ENCODE measurements around the gene NPFF.

NPFF gene

DNA sequence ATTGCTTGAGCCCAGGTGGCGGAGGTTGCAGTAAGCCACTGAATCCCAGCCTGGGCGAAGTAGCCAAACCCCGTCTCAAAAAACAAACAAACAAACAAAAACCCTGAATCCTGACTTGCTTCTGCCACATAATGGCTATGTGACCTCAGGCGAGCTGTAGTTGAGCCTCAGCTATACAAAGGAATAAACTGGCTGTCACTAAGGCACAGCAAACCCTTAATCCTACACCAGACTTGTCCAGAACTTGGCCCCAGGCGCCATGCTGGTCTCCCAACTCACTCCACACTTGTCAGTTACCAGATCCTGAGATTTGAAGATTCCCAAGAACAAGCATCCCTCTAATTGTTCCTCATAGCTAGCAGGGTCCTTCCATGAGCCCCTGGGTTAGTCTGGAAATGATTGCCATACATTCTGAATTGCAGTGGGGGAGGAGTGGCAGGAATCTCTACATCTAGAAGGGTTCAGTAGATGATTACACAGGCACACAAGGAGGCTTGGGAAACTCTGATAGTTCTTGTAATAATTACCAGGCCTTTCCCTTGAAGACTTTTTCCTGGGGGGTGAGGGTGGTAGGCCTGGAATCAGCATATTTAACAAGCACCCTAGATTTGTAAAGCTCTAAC, 17.9 kb downstream of the NPFF start:
- H4K20me1 ChIP-seq (ENCODE audit: insufficient read depth): no peaks in the 10 kb centered on the region
- H3K4me1 ChIP-seq (ENCODE audit: low read depth, poor library complexity, severe bottlenecking): peaks cover 28% of the 10 kb centered on the region
- no peak overlapping the region for H3K4me3 ChIP-seq (IDR thresholded peaks at IDR 0.05; ENCODE audit: insufficient read depth, low read depth, low read length)
- H3K36me3 ChIP-seq (ENCODE audit: insufficient read depth): 0 out of 2 replicates have a peak, but pooled peaks cover 3% of the 10 kb centered on the region
- no peak overlapping the region for H3K9ac ChIP-seq
- no peak overlapping the region for H2AFZ ChIP-seq (ENCODE audit: low read depth)
- no peaks in the 10 kb centered on the region for H3K27me3 ChIP-seq (ENCODE audit: insufficient read depth, low read depth)
- no peak for TF ChIP-seq CTCF (conservative IDR thresholded peaks at IDR 0.05; ENCODE audit: low read depth, low read length)
- no peak overlapping the region for H3K4me2 ChIP-seq
- H3K79me2 ChIP-seq (ENCODE audit: insufficient read depth, low read depth): no peaks in the 10 kb centered on the region
- no peak overlapping the region for H3K27ac ChIP-seq

DNA sequence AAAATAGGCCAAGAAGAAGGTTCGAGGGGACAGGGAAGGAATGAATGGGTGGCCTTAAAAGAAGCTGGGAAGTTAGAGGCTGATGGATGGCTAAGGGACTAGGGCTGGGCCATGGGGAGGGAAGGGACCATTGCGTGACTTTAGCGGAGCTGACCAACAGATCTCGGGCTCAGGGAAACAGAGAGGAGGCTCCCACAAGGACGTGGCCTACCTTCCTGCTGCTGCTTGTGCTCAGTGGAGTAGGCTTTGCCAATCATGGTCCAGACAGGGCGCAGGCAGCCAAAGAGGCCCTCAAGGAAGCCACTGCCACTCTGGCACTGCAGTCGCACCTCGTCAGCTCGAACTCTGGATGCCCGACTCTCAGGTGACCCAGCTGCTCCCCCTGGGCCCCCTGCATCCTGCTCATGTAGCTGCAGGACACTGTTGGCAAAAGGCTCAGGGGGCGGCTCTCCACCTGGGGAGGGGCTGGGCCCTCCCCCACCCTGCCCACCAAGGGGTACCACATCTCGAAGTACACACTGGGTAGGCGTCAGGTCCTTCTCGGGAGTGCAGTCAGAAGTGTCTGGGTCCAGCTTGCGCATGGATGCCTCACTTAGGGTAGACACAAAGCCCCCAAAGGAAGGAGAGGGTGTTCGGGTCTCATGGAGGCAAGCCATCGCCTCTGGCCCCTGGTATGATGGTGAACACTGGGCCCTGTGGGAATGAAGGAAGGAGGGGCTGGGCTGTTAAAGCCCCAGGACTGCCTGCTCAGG, 20.4 kb downstream of the NPFF start:
- TF ChIP-seq CTCF (conservative IDR thresholded peaks at IDR 0.05; ENCODE audit: low read depth, low read length): no peak
- no peak overlapping the region for H3K4me2 ChIP-seq
- H2AFZ ChIP-seq (ENCODE audit: low read depth): no peak overlapping the region
- peaks cover 6% of the 10 kb centered on the region; the same call in 1 of the 2 replicates for H3K36me3 ChIP-seq (ENCODE audit: insufficient read depth)
- no peak overlapping the region for H3K4me3 ChIP-seq (IDR thresholded peaks at IDR 0.05; ENCODE audit: insufficient read depth, low read depth, low read length)
- no peak overlapping the region for H3K27ac ChIP-seq
- no peaks in the 10 kb centered on the region for H3K27me3 ChIP-seq (ENCODE audit: insufficient read depth, low read depth)
- H3K79me2 ChIP-seq (ENCODE audit: insufficient read depth, low read depth): no peaks in the 10 kb centered on the region
- H3K4me1 ChIP-seq (ENCODE audit: low read depth, poor library complexity, severe bottlenecking): peaks cover 14% of the 10 kb centered on the region
- H4K20me1 ChIP-seq (ENCODE audit: insufficient read depth): no peaks in the 10 kb centered on the region
- no peak overlapping the region for H3K9ac ChIP-seq

- Histone ChIP-seq H3K4me1 (ENCODE audit: low read depth, poor library complexity, severe bottlenecking) (peaks cover 22% of the 10 kb centered on the region), H3K4me3 (IDR thresholded peaks at IDR 0.05; ENCODE audit: insufficient read depth, low read depth, low read length) (no peak overlapping the region), H4K20me1 (ENCODE audit: insufficient read depth) (peaks cover 6% of the 10 kb centered on the region; the same call in 1 of the 2 replicates), H3K27ac (no peak overlapping the region), H3K9ac (no peak overlapping the region), H3K27me3 (ENCODE audit: insufficient read depth, low read depth) (no peaks in the 10 kb centered on the region), H3K4me2 (no peak overlapping the region), H3K36me3 (ENCODE audit: insufficient read depth) (peaks cover 13% of the 10 kb centered on the region; the same call in 1 of the 2 replicates), H2AFZ (ENCODE audit: low read depth) (no peak overlapping the region), H3K79me2 (ENCODE audit: insufficient read depth, low read depth) (no peaks in the 10 kb centered on the region)
- no peak for TF ChIP-seq CTCF (conservative IDR thresholded peaks at IDR 0.05; ENCODE audit: low read depth, low read length)
These were observed 21.1 kb downstream of the NPFF start for GRCh38 chr12:53485955-53486735.

- H3K27ac ChIP-seq: peak overlapping the region; percentile 1; the same call in 1 of the 2 replicates
- no peak overlapping the region for H3K4me3 ChIP-seq (IDR thresholded peaks at IDR 0.05; ENCODE audit: insufficient read depth, low read depth, low read length)
- no peak overlapping the region for H3K4me2 ChIP-seq
- H3K36me3 ChIP-seq (ENCODE audit: insufficient read depth): peaks cover 22% of the 10 kb centered on the region; the same call in 1 of the 2 replicates
- H3K79me2 ChIP-seq (ENCODE audit: insufficient read depth, low read depth): peaks cover 7% of the 10 kb centered on the region; the same call in 1 of the 2 replicates
- peaks cover 34% of the 10 kb centered on the region for H3K4me1 ChIP-seq (ENCODE audit: low read depth, poor library complexity, severe bottlenecking)
- H4K20me1 ChIP-seq (ENCODE audit: insufficient read depth): peaks cover 6% of the 10 kb centered on the region
- H3K27me3 ChIP-seq (ENCODE audit: insufficient read depth, low read depth): no peaks in the 10 kb centered on the region
- TF ChIP-seq CTCF (conservative IDR thresholded peaks at IDR 0.05; ENCODE audit: low read depth, low read length): no peak
- no peak overlapping the region for H3K9ac ChIP-seq
- H2AFZ ChIP-seq (ENCODE audit: low read depth): no peak overlapping the region
These were observed 22.4 kb downstream of the NPFF start for GRCh38 chr12:53484686-53485575.
